Bronchial epithelial cell (primary cell): Measurements from ENCODE around the gene NPAS3. TPM values are rescaled to one million over a fixed set of nuclear protein-coding genes. Genes with fewer than 3 reads are reported as not detected.

Source experiments
- DNase-seq: peaks from one replicate; pipeline ENCODE4 v3.0.0-alpha.2; 2010; ENCODE audit warnings: low read depth
- FAIRE-seq: peaks from 2 replicates; lab custom pipeline; 2011; peaks lifted over from hg19 to GRCh38; lab: Jason Lieb, UNC
- H3K27me3 ChIP-seq: 2 replicates; pipeline ENCODE4 v1.5.1; 2011; ENCODE audit warnings: low read length; ENCODE audit not compliant: control insufficient read depth, insufficient read depth
- H3K36me3 ChIP-seq: 2 replicates; pipeline ENCODE4 v1.5.1; 2011; ENCODE audit warnings: low read length; ENCODE audit not compliant: control insufficient read depth, insufficient read depth
- H3K4me3 ChIP-seq: 2 replicates; pipeline ENCODE4 v1.5.1; 2011; ENCODE audit warnings: mild to moderate bottlenecking, low read depth, low read length, control low read depth
- CTCF ChIP-seq: IDR thresholded peaks from 2 replicates; pipeline ENCODE4 v1.5.1; 2011; ENCODE audit warnings: mild to moderate bottlenecking, moderate library complexity, low read length, control low read depth, inconsistent platforms; ENCODE audit not compliant: insufficient read depth, severe bottlenecking
- total RNA-seq: library from RNA; depleted of rRNA; stranded (reverse); fragments of >200 nt; gene quantifications from 2 replicates; pipeline ENCODE4 v1.2.1, GENCODE V29; 2014

NPAS3 gene
- total RNA-seq, 1 donor from 2014 or later: not detected

DNA sequence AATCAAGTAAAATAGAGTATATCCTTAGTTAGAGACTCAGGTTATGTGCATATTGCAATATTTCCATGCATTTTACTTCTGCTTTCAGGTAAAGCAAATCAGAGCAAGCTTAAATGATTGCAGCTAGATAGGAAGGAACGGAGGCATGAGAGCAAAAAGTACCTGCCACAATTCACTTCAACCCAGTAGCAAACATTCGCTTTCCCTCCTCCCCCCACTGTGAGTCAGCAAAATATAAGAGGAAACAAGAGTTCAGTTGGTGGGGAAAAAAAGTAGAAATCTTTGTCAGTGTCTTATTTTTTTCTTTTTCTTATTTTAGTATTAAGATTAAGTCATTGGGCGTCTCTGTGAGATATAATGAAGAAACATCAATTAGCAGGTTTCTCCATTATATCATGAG, 475.4 kb downstream of the NPAS3 start:
- H3K4me3 ChIP-seq: no peak overlapping the region
- no peak for FAIRE-seq
- no peak for DNase-seq
- no peaks in the 10 kb centered on the region for H3K27me3 ChIP-seq
- no peaks in the 10 kb centered on the region for H3K36me3 ChIP-seq
- TF ChIP-seq CTCF: no peak

DNA sequence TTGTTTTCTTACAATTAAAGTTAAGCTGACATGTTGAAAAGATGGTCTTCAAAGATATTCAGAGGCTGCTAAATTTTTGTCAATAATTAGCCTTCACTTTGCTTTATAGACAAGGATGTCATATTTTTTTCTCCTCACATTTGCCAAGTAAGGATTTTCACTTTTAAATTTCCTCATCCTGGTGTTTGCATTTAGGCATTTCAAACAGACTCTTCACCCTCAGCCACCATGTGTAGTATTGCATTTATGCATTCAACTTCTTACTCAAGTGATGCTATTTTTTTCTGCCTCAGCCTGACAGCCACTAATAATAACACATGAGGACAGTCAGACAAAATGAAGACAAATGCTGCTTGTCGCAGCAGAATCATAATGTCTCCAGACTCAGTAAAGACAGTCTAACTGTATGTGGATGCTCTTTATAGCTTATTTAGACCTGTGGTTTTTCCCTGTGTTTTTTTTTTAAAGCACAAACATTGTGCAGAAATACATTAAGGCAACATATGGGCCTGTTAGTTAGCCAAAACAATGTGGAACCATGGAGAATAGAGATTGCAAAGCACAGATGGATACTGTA, 481.5 kb downstream of the NPAS3 start:
- DNase-seq: no peak
- H3K36me3 ChIP-seq: no peaks in the 10 kb centered on the region
- TF ChIP-seq CTCF: no peak
- H3K27me3 ChIP-seq: no peaks in the 10 kb centered on the region
- FAIRE-seq: no peak
- no peak overlapping the region for H3K4me3 ChIP-seq

DNA sequence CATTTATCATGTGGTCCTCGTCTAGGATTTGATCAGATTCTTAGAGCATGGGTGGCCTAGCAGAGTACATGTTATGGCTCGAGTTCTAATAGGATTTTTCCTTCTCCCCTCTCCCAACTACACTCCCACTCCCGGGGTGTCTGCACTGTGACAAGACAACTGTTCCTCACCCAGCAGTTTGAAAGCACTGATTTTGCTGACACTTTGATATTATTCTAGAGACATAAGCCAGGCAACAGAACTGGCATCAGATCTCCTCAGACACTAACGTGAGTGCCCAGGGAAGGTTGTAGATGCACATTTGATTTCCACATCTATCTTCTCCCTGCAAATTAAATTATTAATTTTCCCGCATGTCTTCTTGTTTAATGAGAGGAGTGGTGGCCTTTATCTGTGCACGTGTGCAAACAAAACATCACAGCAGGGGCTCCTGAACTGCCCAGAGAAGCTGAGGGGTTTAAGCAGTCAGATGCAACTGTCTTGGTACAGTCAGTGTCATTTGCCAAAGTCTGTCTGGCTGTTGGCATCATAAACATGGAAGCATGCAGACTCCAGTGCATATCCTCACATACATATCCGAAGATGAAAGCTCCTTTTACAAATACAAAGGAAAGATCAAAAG, 491.8 kb downstream of the NPAS3 start:
- FAIRE-seq (no peak), DNase-seq (no peak)
- no peak overlapping the region for H3K4me3 ChIP-seq
- no peak for TF ChIP-seq CTCF
- H3K36me3 ChIP-seq: no peaks in the 10 kb centered on the region
- H3K27me3 ChIP-seq: no peaks in the 10 kb centered on the region

DNA sequence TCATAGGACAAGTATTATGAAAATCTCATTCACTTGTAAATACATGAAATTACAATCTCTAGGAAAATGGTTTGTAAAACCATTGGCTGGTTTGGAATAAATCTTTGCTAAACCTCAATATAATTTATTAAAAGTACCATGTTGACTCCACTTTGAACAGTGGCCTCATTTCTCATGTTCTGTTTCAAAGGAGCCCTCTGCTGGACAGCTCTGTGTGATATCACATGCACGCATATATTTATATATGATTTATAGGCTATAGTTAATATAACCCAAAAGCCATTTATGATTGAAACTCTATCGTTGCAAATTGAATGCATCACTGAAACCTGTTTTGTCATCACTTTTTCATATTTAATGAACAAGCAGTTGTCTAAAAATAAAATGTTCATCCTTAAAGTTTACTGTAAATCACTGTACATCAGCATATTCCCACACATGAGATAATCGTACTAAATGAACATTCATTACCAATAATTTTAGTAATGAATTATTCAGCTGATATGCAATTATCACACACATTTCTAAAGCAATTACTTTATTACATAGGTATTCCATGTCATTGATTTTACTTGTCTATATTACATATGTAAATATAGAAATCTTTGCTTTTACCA, 493.8 kb downstream of the NPAS3 start:
- Histone ChIP-seq H3K27me3 (no peaks in the 10 kb centered on the region), H3K4me3 (no peak overlapping the region), H3K36me3 (no peaks in the 10 kb centered on the region)
- TF ChIP-seq CTCF: peak; percentile 35
- FAIRE-seq (no peak), DNase-seq (peak; percentile 37)

- TF ChIP-seq CTCF: no peak
- Histone ChIP-seq H3K4me3 (no peak overlapping the region), H3K36me3 (no peaks in the 10 kb centered on the region), H3K27me3 (no peaks in the 10 kb centered on the region)
- DNase-seq (no peak), FAIRE-seq (no peak)
Measured at GRCh38 chr14:33433396-33433795, 494.7 kb downstream of the NPAS3 start.
